ENCODE data around the gene CACNA1G. TPM values are rescaled to one million over a fixed set of nuclear protein-coding genes. Genes with fewer than 3 reads are reported as not detected.
A peak's percentile ranks its signal among the peaks of the same experiment; 100 is the strongest.

Gene CACNA1G
- total and polyA plus RNA-seq, 10 donors: 0.02 to 1.3 (median 0.09) TPM; not detected in 1

DNA sequence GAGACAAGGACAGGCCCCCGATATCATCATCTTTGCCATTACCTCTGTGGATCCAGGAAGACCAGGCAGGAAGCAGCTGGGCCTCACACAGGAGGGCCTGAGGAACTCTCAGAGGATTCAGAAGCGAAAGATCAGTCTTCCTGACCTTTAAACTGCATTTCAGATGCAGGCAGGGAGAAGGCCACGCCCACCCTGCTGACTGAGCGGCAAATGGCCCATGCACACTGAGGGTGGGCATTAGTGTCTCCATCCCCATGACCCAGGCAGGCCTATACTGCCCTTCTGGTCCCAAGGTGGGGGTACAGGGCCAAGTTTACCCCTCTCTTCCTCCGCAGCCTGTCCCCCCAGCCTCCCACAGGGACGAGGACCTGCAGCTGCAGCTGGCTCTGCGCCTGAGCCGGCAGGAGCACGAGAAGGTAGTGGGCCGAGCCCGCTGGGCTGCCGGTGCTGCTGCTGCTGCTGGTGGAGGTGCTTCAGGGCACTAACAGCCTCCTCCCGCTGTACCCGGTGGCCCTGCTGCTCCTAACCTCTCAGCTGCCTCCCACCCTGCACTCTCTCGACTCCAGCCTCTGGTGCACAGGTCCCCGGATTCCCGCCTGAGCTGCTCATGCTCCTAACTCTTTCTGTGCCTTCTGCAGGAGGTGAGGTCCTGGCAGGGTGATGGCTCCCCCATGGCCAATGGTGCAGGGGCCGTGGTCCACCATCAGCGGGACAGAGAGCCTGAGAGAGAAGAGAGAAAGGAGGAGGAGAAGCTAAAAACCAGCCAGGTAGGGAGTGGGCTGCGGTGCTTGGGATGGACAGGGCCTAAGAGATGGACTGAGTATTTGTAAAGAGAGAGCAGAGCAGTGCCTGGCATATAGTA is 21.7 kb upstream of the CACNA1G start:
- Histone ChIP-seq H3K27me3 (replicated peaks in 1 of 7) (peaks cover 0 to 13% (median 6%) of the 10 kb centered on the region in 7 donors), H3K4me1 (peaks cover 5 to 34% (median 18%) of the 10 kb centered on the region in 6 donors), H3K36me3 (no peaks in the 10 kb centered on the region), H3K9me3 (no peaks in the 10 kb centered on the region), H3K27ac (no peak overlapping the region), H3K4me3 (no peak overlapping the region)
- WGBS, 5 donors: 75 to 86% (median 83%) methylated on average over 16 to 20 of the region's 20 CpGs
- DNase-seq: no peak
- intact Hi-C loops (cut with DNase I; ENCODE audit: low total_unique reads): no loop called here
- TF ChIP-seq POLR2AphosphoS5 (IDR thresholded peaks at IDR 0.05): no peak
- TF ChIP-seq, protein P1, sequence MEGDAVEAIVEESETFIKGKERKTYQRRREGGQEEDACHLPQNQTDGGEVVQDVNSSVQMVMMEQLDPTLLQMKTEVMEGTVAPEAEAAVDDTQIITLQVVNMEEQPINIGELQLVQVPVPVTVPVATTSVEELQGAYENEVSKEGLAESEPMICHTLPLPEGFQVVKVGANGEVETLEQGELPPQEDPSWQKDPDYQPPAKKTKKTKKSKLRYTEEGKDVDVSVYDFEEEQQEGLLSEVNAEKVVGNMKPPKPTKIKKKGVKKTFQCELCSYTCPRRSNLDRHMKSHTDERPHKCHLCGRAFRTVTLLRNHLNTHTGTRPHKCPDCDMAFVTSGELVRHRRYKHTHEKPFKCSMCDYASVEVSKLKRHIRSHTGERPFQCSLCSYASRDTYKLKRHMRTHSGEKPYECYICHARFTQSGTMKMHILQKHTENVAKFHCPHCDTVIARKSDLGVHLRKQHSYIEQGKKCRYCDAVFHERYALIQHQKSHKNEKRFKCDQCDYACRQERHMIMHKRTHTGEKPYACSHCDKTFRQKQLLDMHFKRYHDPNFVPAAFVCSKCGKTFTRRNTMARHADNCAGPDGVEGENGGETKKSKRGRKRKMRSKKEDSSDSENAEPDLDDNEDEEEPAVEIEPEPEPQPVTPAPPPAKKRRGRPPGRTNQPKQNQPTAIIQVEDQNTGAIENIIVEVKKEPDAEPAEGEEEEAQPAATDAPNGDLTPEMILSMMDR (IDR thresholded peaks at IDR 0.05 in 8 of 11, conservative IDR thresholded peaks at IDR 0.05 in 3 of 11): no peak
- no peak for TF ChIP-seq POLR2A (IDR thresholded peaks at IDR 0.05)

DNA sequence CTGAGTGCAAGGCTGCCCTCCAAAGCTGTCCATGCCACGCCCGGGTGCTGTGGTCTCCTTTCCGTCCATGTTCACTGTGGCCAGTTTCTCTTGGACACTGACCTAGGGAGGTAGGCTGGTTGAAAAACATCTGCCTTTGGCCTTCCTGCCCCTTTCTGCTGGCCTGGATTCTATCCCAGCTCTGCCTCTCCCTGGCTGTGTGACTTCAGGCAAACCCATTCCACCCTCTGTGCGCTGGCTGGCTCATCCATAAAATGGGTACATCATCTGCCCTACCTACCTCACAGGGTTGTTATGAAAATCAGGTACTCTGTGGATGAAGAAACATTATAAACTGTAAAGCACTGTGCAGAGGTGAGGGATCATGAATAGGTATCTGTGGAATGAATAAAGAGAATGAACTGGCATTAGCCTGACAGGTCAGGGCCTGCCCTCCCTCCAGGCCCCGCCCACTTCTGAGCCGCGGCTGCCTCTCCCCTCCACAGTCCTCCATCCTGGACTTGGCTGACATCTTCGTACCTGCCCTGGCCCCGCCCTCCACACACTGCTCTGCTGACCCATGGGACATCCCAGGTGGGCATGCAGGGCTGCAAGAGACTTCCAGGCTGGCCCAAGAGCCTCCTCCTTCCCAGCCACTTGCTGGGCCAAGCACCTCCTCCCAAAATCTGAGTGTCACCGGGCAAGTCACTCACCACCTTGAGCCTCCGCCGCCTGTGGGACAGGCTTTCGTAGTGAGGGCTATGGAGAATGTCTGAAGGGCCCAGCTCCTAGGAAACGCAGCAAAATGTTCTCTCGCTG is 20.6 kb upstream of the CACNA1G start:
- no peak overlapping the region for H3K4me3 ChIP-seq
- WGBS, 5 donors: 71 to 87% (median 78%) methylated on average over 10 to 15 of the region's 15 CpGs
- TF ChIP-seq POLR2A (IDR thresholded peaks at IDR 0.05) (no peak), POLR2AphosphoS5 (IDR thresholded peaks at IDR 0.05) (no peak)
- TF ChIP-seq, protein P1 (IDR thresholded peaks at IDR 0.05 in 8 of 11, conservative IDR thresholded peaks at IDR 0.05 in 3 of 11): no peak
- peaks cover 5 to 26% (median 16%) of the 10 kb centered on the region in 6 donors for H3K4me1 ChIP-seq
- no peaks in the 10 kb centered on the region for H3K36me3 ChIP-seq
- intact Hi-C loops (cut with DNase I; ENCODE audit: low total_unique reads): loop anchor here (10.0 kb wide), 1 partner anchor 305 kb away; no protein-coding TSS in a partner anchor
- no peak for DNase-seq
- H3K9me3 ChIP-seq: no peaks in the 10 kb centered on the region
- H3K27me3 ChIP-seq (replicated peaks in 1 of 7): peaks cover 0 to 13% (median 0%) of the 10 kb centered on the region in 7 donors
- no peak overlapping the region for H3K27ac ChIP-seq

DNA sequence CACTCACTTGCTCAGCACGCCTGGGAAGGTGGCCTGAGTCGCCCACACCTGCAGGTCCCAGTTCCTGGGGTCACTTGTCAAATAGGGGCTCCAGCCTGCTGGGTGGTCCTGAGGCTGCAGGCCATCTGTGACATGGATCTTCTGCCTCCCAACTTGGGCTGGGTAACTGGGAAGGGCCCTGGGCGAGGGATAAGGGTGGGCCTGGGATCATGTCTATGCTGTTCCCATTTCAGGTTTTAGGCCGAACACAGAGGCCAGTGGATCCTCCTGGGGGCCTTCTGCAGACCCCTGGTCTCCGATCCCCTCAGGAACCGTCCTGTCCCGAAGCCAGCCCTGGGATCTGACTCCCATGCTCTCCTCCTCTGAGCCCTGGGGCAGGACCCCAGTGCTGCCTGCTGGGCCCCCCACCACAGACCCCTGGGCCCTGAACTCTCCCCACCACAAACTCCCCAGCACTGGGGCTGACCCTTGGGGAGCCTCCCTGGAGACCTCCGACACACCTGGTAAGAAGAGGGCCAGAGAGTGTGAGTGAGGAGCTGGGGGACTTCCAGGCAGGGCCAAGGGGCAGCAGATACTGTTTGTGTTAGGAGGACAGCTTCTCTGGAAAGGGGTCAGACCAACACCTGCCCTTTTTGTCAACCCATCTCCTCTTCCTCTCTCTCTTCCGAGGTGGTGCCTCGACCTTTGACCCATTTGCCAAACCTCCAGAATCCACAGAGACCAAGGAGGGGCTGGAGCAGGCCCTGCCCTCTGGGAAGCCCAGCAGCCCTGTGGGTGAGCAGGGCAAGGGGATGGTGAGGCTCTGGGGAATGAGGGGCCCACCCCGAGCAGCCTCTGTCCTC is 19.7 kb upstream of the CACNA1G start:
- Histone ChIP-seq H3K4me1 (peaks cover 5 to 26% (median 16%) of the 10 kb centered on the region in 6 donors), H3K27me3 (replicated peaks in 1 of 7) (peaks cover 0 to 11% (median 0%) of the 10 kb centered on the region in 7 donors), H3K4me3 (peak overlapping the region in 2 of 8 donors; percentile 65 to 74), H3K36me3 (no peaks in the 10 kb centered on the region), H3K27ac (peak overlapping the region in 1 of 8 donors; percentile 83), H3K9me3 (no peaks in the 10 kb centered on the region)
- WGBS, 5 donors: 90 to 96% (median 94%) methylated on average over 7 to 11 of the region's 11 CpGs
- no peak for TF ChIP-seq POLR2A (IDR thresholded peaks at IDR 0.05)
- TF ChIP-seq, protein P1 (IDR thresholded peaks at IDR 0.05 in 8 of 11, conservative IDR thresholded peaks at IDR 0.05 in 3 of 11): no peak
- no peak for TF ChIP-seq POLR2AphosphoS5 (IDR thresholded peaks at IDR 0.05)
- no peak for DNase-seq
- intact Hi-C loops (cut with DNase I; ENCODE audit: low total_unique reads): loop anchor here (10.0 kb wide), 1 partner anchor 304 kb away; no protein-coding TSS in a partner anchor

Measured in spleen (tissue), 11 donors.